ENCODE results near the gene KLK6. TPM values are rescaled to one million over a fixed set of nuclear protein-coding genes. Genes with fewer than 3 reads are reported as not detected.

KLK6 gene
- total RNA-seq, 1 experiment from 2014 or later, result 1.5 TPM

DNA sequence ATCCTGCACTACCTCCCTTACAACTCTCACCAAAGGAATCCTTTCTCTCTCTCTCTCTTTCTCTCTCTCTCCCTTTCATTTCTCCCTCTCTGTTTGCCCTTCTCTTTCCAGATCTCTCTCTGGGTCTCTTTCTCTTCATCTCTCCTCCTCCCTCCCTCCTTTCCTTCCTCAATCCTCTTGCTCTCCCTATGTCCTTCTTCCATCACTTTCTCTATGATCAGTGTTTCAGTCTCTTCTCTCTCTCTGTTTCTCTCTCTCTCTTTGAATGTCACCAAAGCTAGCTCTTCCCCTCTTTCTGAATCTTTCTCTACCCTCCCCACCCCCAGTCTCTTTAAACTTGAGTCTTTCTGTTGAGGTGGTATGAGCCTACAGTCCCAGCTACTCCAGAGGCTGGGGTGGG is 38.4 kb downstream of the KLK6 start:
- 0 out of 2 replicates have a peak, but pooled peaks cover 2% of the 10 kb centered on the region for H3K27me3 ChIP-seq (replicated peaks; ENCODE audit: control insufficient read depth, insufficient read depth, low read length)
- POLR2A ChIA-PET, result no interaction called here
- BruUV-seq (replicated peaks), result no TSS peak
- H3K36me3 Mint-ChIP-seq (ENCODE audit: insufficient read depth, unreplicated experiment), result no peaks in the 10 kb centered on the region
- H3K4me3 ChIP-seq (ENCODE audit: low read depth, low read length), result no peak overlapping the region
- CTCF ChIA-PET, result no interaction called here
- H3K27me3 Mint-ChIP-seq (ENCODE audit: insufficient read depth, unreplicated experiment), result peaks cover 15% of the 10 kb centered on the region
- no peaks in the 10 kb centered on the region; the same call in 1 of the 2 replicates for H3K4me1 ChIP-seq
- no peaks in the 10 kb centered on the region for H3K9me3 ChIP-seq
- no peaks in the 10 kb centered on the region for H3K9me3 Mint-ChIP-seq (ENCODE audit: unreplicated experiment)
- H3K27ac Mint-ChIP-seq (ENCODE audit: unreplicated experiment), result no peak overlapping the region
- intact Hi-C loops (cut with micrococcal nuclease; ENCODE audit: unreplicated experiment), result no loop called here
- DNase-seq, result no peak
- TF ChIP-seq, protein P1, sequence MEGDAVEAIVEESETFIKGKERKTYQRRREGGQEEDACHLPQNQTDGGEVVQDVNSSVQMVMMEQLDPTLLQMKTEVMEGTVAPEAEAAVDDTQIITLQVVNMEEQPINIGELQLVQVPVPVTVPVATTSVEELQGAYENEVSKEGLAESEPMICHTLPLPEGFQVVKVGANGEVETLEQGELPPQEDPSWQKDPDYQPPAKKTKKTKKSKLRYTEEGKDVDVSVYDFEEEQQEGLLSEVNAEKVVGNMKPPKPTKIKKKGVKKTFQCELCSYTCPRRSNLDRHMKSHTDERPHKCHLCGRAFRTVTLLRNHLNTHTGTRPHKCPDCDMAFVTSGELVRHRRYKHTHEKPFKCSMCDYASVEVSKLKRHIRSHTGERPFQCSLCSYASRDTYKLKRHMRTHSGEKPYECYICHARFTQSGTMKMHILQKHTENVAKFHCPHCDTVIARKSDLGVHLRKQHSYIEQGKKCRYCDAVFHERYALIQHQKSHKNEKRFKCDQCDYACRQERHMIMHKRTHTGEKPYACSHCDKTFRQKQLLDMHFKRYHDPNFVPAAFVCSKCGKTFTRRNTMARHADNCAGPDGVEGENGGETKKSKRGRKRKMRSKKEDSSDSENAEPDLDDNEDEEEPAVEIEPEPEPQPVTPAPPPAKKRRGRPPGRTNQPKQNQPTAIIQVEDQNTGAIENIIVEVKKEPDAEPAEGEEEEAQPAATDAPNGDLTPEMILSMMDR (IDR thresholded peaks at IDR 0.05; ENCODE audit: insufficient read depth in 1 of 2, low read depth in 1 of 2, low read length in 1 of 2, severe bottlenecking in 1 of 2, unreplicated experiment in 1 of 2), result no peak
- H3K4me3 Mint-ChIP-seq (ENCODE audit: unreplicated experiment), result no peak overlapping the region
- H3K36me3 ChIP-seq (ENCODE audit: control insufficient read depth, insufficient read depth, low read length), result no peaks in the 10 kb centered on the region
- no peaks in the 10 kb centered on the region for H3K4me1 Mint-ChIP-seq (ENCODE audit: low read depth, unreplicated experiment)

DNA sequence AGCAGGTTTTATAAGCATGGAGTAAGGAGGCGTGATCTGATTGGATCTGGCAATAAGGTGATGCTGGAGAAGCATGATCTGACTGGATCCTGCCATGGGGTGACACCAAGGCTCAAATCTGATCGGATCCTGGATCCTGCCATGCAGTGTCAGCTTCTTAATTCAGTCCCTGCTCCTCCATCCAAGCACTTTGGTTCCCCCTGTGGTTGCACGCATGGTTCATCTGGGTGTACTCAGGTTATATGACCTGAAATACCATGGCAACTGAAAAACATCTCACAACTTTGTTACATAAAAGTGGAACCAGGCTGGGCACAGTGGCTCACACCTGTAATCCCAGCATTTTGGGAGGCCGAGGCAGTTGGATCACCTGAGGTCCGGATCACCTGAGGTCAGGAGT is 40.6 kb downstream of the KLK6 start:
- Histone ChIP-seq H3K4me3 (ENCODE audit: low read depth, low read length) (no peak overlapping the region), H3K4me1 (no peaks in the 10 kb centered on the region; the same call in 1 of the 2 replicates), H3K9me3 (no peaks in the 10 kb centered on the region), H3K27me3 (replicated peaks; ENCODE audit: control insufficient read depth, insufficient read depth, low read length) (0 out of 2 replicates have a peak, but pooled peaks cover 2% of the 10 kb centered on the region), H3K36me3 (ENCODE audit: control insufficient read depth, insufficient read depth, low read length) (no peaks in the 10 kb centered on the region)
- POLR2A ChIA-PET, result no interaction called here
- H3K27me3 Mint-ChIP-seq (ENCODE audit: insufficient read depth, unreplicated experiment), result peaks cover 16% of the 10 kb centered on the region
- CTCF ChIA-PET, result no interaction called here
- intact Hi-C loops (cut with micrococcal nuclease; ENCODE audit: unreplicated experiment), result loop anchor here (10.0 kb wide), 1 partner anchor 564 kb away; the partner anchor contains the start of gene NAPSA
- no peaks in the 10 kb centered on the region for H3K36me3 Mint-ChIP-seq (ENCODE audit: insufficient read depth, unreplicated experiment)
- H3K4me3 Mint-ChIP-seq (ENCODE audit: unreplicated experiment), result no peak overlapping the region
- H3K9me3 Mint-ChIP-seq (ENCODE audit: unreplicated experiment), result no peaks in the 10 kb centered on the region
- no peaks in the 10 kb centered on the region for H3K4me1 Mint-ChIP-seq (ENCODE audit: low read depth, unreplicated experiment)
- H3K27ac Mint-ChIP-seq (ENCODE audit: unreplicated experiment), result no peak overlapping the region
- TF ChIP-seq, protein P1 (IDR thresholded peaks at IDR 0.05; ENCODE audit: insufficient read depth in 1 of 2, low read depth in 1 of 2, low read length in 1 of 2, severe bottlenecking in 1 of 2, unreplicated experiment in 1 of 2), result no peak
- no peak for DNase-seq
- BruUV-seq (replicated peaks), result no TSS peak

DNA sequence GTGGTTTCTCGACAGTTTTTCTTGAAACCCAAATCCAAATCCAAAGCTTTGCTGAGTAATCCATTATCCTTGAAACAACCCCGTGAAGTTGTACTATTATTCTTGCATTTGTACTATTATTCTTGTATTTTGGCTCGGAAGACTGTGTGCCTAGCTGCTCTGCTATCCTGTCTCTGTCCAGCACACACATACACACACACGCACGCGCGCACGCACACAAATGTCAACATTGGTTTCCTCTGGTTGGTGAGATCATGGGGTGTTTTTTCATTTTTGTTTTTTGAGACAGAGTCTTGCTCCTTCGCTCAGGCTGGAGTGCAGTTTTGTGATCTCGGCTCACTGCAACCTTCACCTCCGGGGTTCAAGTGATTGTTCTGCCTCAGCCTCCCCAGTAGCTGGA is 43.2 kb downstream of the KLK6 start:
- intact Hi-C loops (cut with micrococcal nuclease; ENCODE audit: unreplicated experiment), result loop anchor here (10.0 kb wide), 1 partner anchor 561 kb away; the partner anchor contains the start of gene NAPSA
- BruUV-seq (replicated peaks), result no TSS peak
- H3K27me3 Mint-ChIP-seq (ENCODE audit: insufficient read depth, unreplicated experiment), result peaks cover 11% of the 10 kb centered on the region
- Histone ChIP-seq H3K27me3 (replicated peaks; ENCODE audit: control insufficient read depth, insufficient read depth, low read length) (0 out of 2 replicates have a peak, but pooled peaks cover 2% of the 10 kb centered on the region), H3K4me3 (ENCODE audit: low read depth, low read length) (no peak overlapping the region), H3K9me3 (no peaks in the 10 kb centered on the region), H3K36me3 (ENCODE audit: control insufficient read depth, insufficient read depth, low read length) (no peaks in the 10 kb centered on the region), H3K4me1 (no peaks in the 10 kb centered on the region; the same call in 1 of the 2 replicates)
- CTCF ChIA-PET, result no interaction called here
- TF ChIP-seq, protein P1 (IDR thresholded peaks at IDR 0.05; ENCODE audit: insufficient read depth in 1 of 2, low read depth in 1 of 2, low read length in 1 of 2, severe bottlenecking in 1 of 2, unreplicated experiment in 1 of 2), result no peak
- H3K4me1 Mint-ChIP-seq (ENCODE audit: low read depth, unreplicated experiment), result no peaks in the 10 kb centered on the region
- no peak overlapping the region for H3K4me3 Mint-ChIP-seq (ENCODE audit: unreplicated experiment)
- POLR2A ChIA-PET, result no interaction called here
- H3K27ac Mint-ChIP-seq (ENCODE audit: unreplicated experiment), result no peak overlapping the region
- DNase-seq, result no peak
- no peaks in the 10 kb centered on the region for H3K36me3 Mint-ChIP-seq (ENCODE audit: insufficient read depth, unreplicated experiment)
- no peaks in the 10 kb centered on the region for H3K9me3 Mint-ChIP-seq (ENCODE audit: unreplicated experiment)

Measured in Caco-2 (cell line).